SK-N-SH treated with all-trans-retinoic acid at 6 μM for 48 hours (cell line): ENCODE results near the gene OCA2.

Experiments
- ATAC-seq: fragments of 200-7000 bp; cut with Tn5 transposase; 3 replicates; pipeline ENCODE4 v1.9.1; 2020; ENCODE audit warnings: mild to moderate bottlenecking, moderate library complexity
- BACH2 ChIP-seq: fragments of 250-450 bp; sonication (Bioruptor Pico); IDR thresholded peaks from 2 replicates; pipeline ENCODE4 v1.9.0; 2021; ENCODE audit warnings: mild to moderate bottlenecking, borderline replicate concordance
- CSDC2 ChIP-seq: fragments of 250-450 bp; sonication (Bioruptor Pico); IDR thresholded peaks from 2 replicates; pipeline ENCODE4 v1.5.0; 2020; ENCODE audit warnings: mild to moderate bottlenecking, moderate library complexity
- ESRRG ChIP-seq: fragments of 250-450 bp; sonication (Bioruptor Pico); IDR thresholded peaks from 2 replicates; pipeline ENCODE4 v1.6.1; 2021; ENCODE audit warnings: mild to moderate bottlenecking
- GLIS3 ChIP-seq: fragments of 250-450 bp; sonication (Bioruptor Pico); IDR thresholded peaks from 2 replicates; pipeline ENCODE4 v1.5.0; 2020; ENCODE audit warnings: mild to moderate bottlenecking, moderate library complexity
- ISL1 ChIP-seq: fragments of 250-450 bp; sonication (Bioruptor Pico); IDR thresholded peaks from 2 replicates; pipeline ENCODE4 v2.1.2; 2022; ENCODE audit warnings: mild to moderate bottlenecking, moderate library complexity
- OSR1 ChIP-seq: fragments of 250-450 bp; sonication (Bioruptor Pico); IDR thresholded peaks from 2 replicates; pipeline ENCODE4 v1.8.0; 2022; ENCODE audit warnings: moderate library complexity, mild to moderate bottlenecking, inconsistent platforms
- PPARA ChIP-seq: fragments of 250-450 bp; sonication (Bioruptor Pico); IDR thresholded peaks from 2 replicates; pipeline ENCODE4 v1.5.0; 2020; ENCODE audit warnings: mild to moderate bottlenecking, borderline replicate concordance
- RARB ChIP-seq: fragments of 250-450 bp; sonication (Bioruptor Pico); IDR thresholded peaks from 2 replicates; pipeline ENCODE4 v1.8.0; 2021; ENCODE audit warnings: mild to moderate bottlenecking, moderate library complexity
- SNAI2 ChIP-seq: fragments of 250-450 bp; sonication (Bioruptor Pico); IDR thresholded peaks from 2 replicates; pipeline ENCODE4 v1.5.0; 2020; ENCODE audit warnings: mild to moderate bottlenecking, moderate library complexity
- TOX ChIP-seq: fragments of 250-450 bp; sonication (Bioruptor Pico); IDR thresholded peaks from 2 replicates; pipeline ENCODE4 v1.8.0; 2021; ENCODE audit warnings: mild to moderate bottlenecking, moderate library complexity, borderline replicate concordance
- ZC3H10 ChIP-seq: fragments of 250-450 bp; sonication (Bioruptor Pico); IDR thresholded peaks from 2 replicates; pipeline ENCODE4 v1.5.1; 2021; ENCODE audit warnings: mild to moderate bottlenecking, moderate library complexity
- ZFP3 ChIP-seq: fragments of 250-450 bp; sonication (Bioruptor Pico); IDR thresholded peaks from 2 replicates; pipeline ENCODE4 v1.5.0; 2020; ENCODE audit warnings: mild to moderate bottlenecking, moderate library complexity
- ZFP30 ChIP-seq: fragments of 450-650 bp; formaldehyde crosslinking; IDR thresholded peaks from 2 replicates; pipeline ENCODE4 v1.5.0; 2022; ENCODE audit warnings: mild to moderate bottlenecking, moderate library complexity
- ZNF565 ChIP-seq: fragments of 450-650 bp; formaldehyde crosslinking; conservative IDR thresholded peaks from 2 replicates; pipeline ENCODE4 v1.5.0; 2020; ENCODE audit warnings: low read depth, mild to moderate bottlenecking, moderate library complexity
- ZNF8 ChIP-seq: fragments of 450-650 bp; formaldehyde crosslinking; IDR thresholded peaks from 2 replicates; pipeline ENCODE4 v1.5.0; 2020; ENCODE audit warnings: mild to moderate bottlenecking, moderate library complexity
- TF ChIP-seq, protein P1 (sequence below): fragments of 250-450 bp; sonication (Bioruptor Pico); IDR thresholded peaks from 2 replicates; pipeline ENCODE4 v1.5.0; 2020; ENCODE audit warnings: mild to moderate bottlenecking, moderate library complexity
- TF ChIP-seq, protein P2 (sequence below): fragments of 250-450 bp; sonication (Bioruptor Pico); IDR thresholded peaks from 2 replicates; pipeline ENCODE4 v1.8.0; 2020; ENCODE audit warnings: mild to moderate bottlenecking, moderate library complexity, borderline replicate concordance
- TF ChIP-seq, protein P3 (sequence below): fragments of 250-450 bp; sonication (Bioruptor Pico); IDR thresholded peaks from 2 replicates; pipeline ENCODE4 v1.5.1; 2021; ENCODE audit warnings: mild to moderate bottlenecking, moderate library complexity
- TF ChIP-seq, protein P4 (sequence below): fragments of 250-450 bp; sonication (Bioruptor Pico); IDR thresholded peaks from 2 replicates; pipeline ENCODE4 v1.8.0; 2021; ENCODE audit warnings: low read depth, mild to moderate bottlenecking, moderate library complexity, borderline replicate concordance

The OCA2 gene

DNA sequence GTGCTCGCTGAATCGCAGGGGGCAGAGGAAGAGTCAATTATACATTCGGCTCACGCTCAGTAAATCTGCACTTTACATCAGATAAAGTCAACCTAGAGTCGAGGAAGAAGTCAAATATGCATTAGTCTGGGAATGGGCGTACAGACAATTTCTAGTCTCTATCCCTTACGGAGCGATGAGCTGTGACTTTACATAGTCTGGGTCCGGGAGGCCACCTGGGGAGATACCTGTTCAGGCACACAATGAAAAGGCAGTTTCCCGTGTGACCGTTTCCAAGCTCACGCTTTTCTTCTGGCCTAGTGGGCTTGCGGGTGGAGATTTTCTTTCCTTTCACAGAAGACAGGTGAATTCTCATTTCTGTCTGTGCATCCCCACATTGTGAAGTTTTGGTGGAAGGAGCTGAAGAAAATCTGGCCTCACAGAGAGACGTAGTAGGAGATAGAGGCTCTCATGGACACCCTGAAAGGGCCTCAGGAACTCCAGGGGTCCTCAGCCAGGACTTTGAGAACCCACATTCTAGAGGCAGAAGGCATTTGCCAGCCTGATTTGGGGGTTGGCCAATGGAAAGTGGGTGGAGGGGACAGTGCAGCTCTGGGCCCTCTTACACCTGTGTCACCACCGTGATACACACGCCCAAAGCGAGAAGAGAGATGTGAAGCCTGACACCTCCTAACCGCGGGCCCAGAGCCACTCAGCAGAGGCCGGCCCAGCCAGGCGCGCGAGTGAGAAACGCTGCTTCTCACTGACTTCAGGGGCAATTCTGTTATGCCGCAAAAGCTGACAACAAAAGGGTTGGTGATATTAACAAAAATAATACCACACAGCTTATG lies 10.7 kb upstream of the OCA2 start (continued):
- TF ChIP-seq, protein P1, sequence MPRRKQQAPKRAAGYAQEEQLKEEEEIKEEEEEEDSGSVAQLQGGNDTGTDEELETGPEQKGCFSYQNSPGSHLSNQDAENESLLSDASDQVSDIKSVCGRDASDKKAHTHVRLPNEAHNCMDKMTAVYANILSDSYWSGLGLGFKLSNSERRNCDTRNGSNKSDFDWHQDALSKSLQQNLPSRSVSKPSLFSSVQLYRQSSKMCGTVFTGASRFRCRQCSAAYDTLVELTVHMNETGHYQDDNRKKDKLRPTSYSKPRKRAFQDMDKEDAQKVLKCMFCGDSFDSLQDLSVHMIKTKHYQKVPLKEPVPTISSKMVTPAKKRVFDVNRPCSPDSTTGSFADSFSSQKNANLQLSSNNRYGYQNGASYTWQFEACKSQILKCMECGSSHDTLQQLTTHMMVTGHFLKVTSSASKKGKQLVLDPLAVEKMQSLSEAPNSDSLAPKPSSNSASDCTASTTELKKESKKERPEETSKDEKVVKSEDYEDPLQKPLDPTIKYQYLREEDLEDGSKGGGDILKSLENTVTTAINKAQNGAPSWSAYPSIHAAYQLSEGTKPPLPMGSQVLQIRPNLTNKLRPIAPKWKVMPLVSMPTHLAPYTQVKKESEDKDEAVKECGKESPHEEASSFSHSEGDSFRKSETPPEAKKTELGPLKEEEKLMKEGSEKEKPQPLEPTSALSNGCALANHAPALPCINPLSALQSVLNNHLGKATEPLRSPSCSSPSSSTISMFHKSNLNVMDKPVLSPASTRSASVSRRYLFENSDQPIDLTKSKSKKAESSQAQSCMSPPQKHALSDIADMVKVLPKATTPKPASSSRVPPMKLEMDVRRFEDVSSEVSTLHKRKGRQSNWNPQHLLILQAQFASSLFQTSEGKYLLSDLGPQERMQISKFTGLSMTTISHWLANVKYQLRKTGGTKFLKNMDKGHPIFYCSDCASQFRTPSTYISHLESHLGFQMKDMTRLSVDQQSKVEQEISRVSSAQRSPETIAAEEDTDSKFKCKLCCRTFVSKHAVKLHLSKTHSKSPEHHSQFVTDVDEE (CRISPR knock-in tag): no peak
- no peak for TF ChIP-seq SNAI2 (CRISPR knock-in tag)
- TF ChIP-seq, protein P2, sequence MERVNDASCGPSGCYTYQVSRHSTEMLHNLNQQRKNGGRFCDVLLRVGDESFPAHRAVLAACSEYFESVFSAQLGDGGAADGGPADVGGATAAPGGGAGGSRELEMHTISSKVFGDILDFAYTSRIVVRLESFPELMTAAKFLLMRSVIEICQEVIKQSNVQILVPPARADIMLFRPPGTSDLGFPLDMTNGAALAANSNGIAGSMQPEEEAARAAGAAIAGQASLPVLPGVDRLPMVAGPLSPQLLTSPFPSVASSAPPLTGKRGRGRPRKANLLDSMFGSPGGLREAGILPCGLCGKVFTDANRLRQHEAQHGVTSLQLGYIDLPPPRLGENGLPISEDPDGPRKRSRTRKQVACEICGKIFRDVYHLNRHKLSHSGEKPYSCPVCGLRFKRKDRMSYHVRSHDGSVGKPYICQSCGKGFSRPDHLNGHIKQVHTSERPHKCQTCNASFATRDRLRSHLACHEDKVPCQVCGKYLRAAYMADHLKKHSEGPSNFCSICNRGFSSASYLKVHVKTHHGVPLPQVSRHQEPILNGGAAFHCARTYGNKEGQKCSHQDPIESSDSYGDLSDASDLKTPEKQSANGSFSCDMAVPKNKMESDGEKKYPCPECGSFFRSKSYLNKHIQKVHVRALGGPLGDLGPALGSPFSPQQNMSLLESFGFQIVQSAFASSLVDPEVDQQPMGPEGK: no peak
- TF ChIP-seq ZNF565: no peak
- TF ChIP-seq OSR1 (CRISPR knock-in tag): no peak

DNA sequence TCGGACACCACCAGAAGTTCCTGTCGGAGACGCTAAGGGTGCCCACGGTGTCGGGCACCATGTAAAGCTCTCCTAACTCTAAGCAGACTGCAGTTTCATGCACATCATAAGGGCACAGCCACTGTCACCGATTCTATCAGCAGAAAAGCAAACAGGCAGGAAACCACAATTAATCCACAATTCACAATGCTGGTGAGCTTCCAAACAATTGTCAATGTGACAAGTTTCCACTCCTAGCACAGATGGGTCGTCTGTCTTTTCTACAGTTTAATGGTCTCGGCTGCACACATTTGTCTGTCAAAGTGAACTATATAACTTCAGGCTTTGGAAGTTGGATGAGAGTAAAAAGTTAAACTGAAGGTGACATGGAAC lies 8.8 kb upstream of the OCA2 start:
- TF ChIP-seq ISL1 (CRISPR knock-in tag) (no peak), CSDC2 (CRISPR knock-in tag) (no peak), ZFP3 (CRISPR knock-in tag) (no peak), PPARA (CRISPR knock-in tag) (no peak), ZC3H10 (CRISPR knock-in tag) (no peak), ZNF8 (CRISPR knock-in tag) (no peak), ZFP30 (CRISPR knock-in tag) (no peak), GLIS3 (CRISPR knock-in tag) (no peak), ZNF565 (no peak), RARB (CRISPR knock-in tag) (no peak)
- TF ChIP-seq, protein P3, sequence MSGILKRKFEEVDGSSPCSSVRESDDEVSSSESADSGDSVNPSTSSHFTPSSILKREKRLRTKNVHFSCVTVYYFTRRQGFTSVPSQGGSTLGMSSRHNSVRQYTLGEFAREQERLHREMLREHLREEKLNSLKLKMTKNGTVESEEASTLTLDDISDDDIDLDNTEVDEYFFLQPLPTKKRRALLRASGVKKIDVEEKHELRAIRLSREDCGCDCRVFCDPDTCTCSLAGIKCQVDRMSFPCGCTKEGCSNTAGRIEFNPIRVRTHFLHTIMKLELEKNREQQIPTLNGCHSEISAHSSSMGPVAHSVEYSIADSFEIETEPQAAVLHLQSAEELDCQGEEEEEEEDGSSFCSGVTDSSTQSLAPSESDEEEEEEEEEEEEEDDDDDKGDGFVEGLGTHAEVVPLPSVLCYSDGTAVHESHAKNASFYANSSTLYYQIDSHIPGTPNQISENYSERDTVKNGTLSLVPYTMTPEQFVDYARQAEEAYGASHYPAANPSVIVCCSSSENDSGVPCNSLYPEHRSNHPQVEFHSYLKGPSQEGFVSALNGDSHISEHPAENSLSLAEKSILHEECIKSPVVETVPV (CRISPR knock-in tag): no peak
- TF ChIP-seq, protein P1 (CRISPR knock-in tag): no peak
- TF ChIP-seq, protein P4, sequence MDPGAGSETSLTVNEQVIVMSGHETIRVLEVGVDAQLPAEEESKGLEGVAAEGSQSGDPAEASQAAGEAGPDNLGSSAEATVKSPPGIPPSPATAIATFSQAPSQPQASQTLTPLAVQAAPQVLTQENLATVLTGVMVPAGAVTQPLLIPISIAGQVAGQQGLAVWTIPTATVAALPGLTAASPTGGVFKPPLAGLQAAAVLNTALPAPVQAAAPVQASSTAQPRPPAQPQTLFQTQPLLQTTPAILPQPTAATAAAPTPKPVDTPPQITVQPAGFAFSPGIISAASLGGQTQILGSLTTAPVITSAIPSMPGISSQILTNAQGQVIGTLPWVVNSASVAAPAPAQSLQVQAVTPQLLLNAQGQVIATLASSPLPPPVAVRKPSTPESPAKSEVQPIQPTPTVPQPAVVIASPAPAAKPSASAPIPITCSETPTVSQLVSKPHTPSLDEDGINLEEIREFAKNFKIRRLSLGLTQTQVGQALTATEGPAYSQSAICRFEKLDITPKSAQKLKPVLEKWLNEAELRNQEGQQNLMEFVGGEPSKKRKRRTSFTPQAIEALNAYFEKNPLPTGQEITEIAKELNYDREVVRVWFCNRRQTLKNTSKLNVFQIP: no peak
- no peak for ATAC-seq

DNA sequence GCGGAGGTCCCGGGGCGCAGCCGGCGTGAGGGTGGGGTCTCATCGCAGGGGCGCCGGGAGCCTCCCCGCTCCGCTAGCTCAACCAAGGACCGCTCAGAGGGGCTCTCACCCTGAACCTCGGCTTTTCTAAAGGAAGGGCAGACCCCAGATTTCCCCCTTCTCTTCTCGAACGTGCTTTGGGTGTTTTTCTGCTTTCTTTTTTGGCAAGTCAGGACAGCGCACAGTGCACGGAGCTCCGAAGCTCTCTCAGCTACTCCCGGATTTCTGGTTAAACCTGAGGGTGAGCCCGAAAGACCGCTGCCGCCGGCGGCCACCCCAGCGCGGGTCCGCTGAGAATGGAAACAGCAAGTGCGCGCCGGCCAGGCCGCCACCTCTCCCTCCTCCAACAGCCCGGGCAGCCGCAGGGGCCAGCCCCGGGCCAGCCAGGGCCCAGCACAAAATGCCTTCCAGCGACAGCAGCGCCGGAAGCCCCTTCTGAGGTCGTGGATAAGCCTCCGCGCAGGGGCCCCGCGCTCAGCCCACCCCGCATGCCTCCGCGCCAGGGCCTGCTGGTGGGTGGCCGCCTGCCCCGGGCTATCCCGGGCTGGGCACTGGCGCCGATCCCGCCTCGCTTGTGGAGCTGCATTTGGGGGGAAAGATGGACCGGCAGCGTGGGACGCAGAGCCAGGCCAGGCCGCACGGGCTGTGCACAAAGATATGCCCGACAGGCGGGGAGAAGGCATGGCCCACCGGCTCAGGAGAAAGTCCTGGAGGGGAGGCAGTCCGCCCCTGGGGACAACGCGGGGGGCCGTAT lies 8.2 kb upstream of the OCA2 start:
- no peak for ATAC-seq
- TF ChIP-seq ZC3H10 (CRISPR knock-in tag): no peak
- TF ChIP-seq PPARA (CRISPR knock-in tag): no peak
- no peak for TF ChIP-seq TOX (CRISPR knock-in tag)
- no peak for TF ChIP-seq BACH2
- TF ChIP-seq, protein P1 (CRISPR knock-in tag): no peak
- TF ChIP-seq, protein P4: no peak
- no peak for TF ChIP-seq ESRRG
- no peak for TF ChIP-seq OSR1 (CRISPR knock-in tag)
- no peak for TF ChIP-seq ISL1 (CRISPR knock-in tag)
- no peak for TF ChIP-seq ZNF565
